KMS-11 (cell line): ENCODE data around the gene OR51B4.

ENCODE experiments used
- H2AFZ ChIP-seq: fragments of 200-600 bp; sonication (generic); 2 replicates; pipeline ENCODE4 v1.6.1; 2016; ENCODE audit warnings: antibody characterized with exemption, mixed run types, low read depth
- H3K27ac ChIP-seq: fragments of 200-600 bp; sonication (generic); 2 replicates; pipeline ENCODE4 v1.6.1; 2016; ENCODE audit warnings: mild to moderate bottlenecking, mixed run types
- H3K27me3 ChIP-seq: fragments of 200-600 bp; sonication (generic); 2 replicates; pipeline ENCODE4 v1.6.1; 2017; ENCODE audit warnings: mild to moderate bottlenecking, low read depth, mixed run types, moderate library complexity; ENCODE audit not compliant: insufficient read depth
- H3K36me3 ChIP-seq: fragments of 200-600 bp; sonication (generic); 2 replicates; pipeline ENCODE4 v1.6.1; 2017; ENCODE audit warnings: mild to moderate bottlenecking, mixed run types; ENCODE audit not compliant: insufficient read depth
- H3K4me1 ChIP-seq: fragments of 200-600 bp; sonication (generic); 2 replicates; pipeline ENCODE4 v1.6.1; 2016; ENCODE audit warnings: mild to moderate bottlenecking, low read depth, mixed run types; ENCODE audit not compliant: poor library complexity, severe bottlenecking
- H3K4me2 ChIP-seq: fragments of 200-600 bp; sonication (generic); 2 replicates; pipeline ENCODE4 v1.7.0; 2016; ENCODE audit warnings: mild to moderate bottlenecking, mixed run types
- H3K4me3 ChIP-seq: fragments of 200-600 bp; sonication (generic); IDR thresholded peaks from 2 replicates; pipeline ENCODE4 v1.6.1; 2017; ENCODE audit warnings: low read depth, low read length, mixed read lengths; ENCODE audit not compliant: insufficient read depth
- H3K79me2 ChIP-seq: fragments of 200-600 bp; sonication (generic); 2 replicates; pipeline ENCODE4 v1.6.1; 2016; ENCODE audit warnings: low read depth, mixed run types; ENCODE audit not compliant: insufficient read depth
- H3K9ac ChIP-seq: fragments of 200-600 bp; sonication (generic); 2 replicates; pipeline ENCODE4 v1.6.1; 2016; ENCODE audit warnings: mild to moderate bottlenecking, mixed run types
- H4K20me1 ChIP-seq: fragments of 200-600 bp; sonication (generic); 2 replicates; pipeline ENCODE4 v1.6.1; 2016; ENCODE audit warnings: mild to moderate bottlenecking, mixed run types; ENCODE audit not compliant: insufficient read depth
- CTCF ChIP-seq: fragments of 200-600 bp; sonication (generic); conservative IDR thresholded peaks from 2 replicates; pipeline ENCODE4 v1.6.1; 2017; ENCODE audit warnings: low read depth, mild to moderate bottlenecking, antibody characterized with exemption, low read length, moderate library complexity, mixed read lengths

Gene OR51B4

GRCh38 chr11:5252192-5252918 lies 49.4 kb downstream of the OR51B4 start:
- Histone ChIP-seq H3K27ac (no peak overlapping the region), H4K20me1 (no peaks in the 10 kb centered on the region), H3K4me1 (no peaks in the 10 kb centered on the region), H3K4me2 (no peak overlapping the region), H2AFZ (no peak overlapping the region), H3K4me3 (no peak overlapping the region), H3K36me3 (no peaks in the 10 kb centered on the region), H3K9ac (no peak overlapping the region), H3K27me3 (no peaks in the 10 kb centered on the region), H3K79me2 (no peaks in the 10 kb centered on the region)
- TF ChIP-seq CTCF = no peak

GRCh38 chr11:5251746-5252145 lies 50.0 kb downstream of the OR51B4 start:
- H3K27ac ChIP-seq = no peak overlapping the region
- H3K4me2 ChIP-seq = no peak overlapping the region
- H3K36me3 ChIP-seq = no peaks in the 10 kb centered on the region
- no peaks in the 10 kb centered on the region for H3K4me1 ChIP-seq
- no peaks in the 10 kb centered on the region for H4K20me1 ChIP-seq
- no peak for TF ChIP-seq CTCF
- H3K79me2 ChIP-seq = no peaks in the 10 kb centered on the region
- H3K4me3 ChIP-seq = no peak overlapping the region
- H2AFZ ChIP-seq = no peak overlapping the region
- no peaks in the 10 kb centered on the region for H3K27me3 ChIP-seq
- no peak overlapping the region for H3K9ac ChIP-seq
